MCF 10A (cell line): ENCODE data around the gene TPSD1. TPM values are rescaled to one million over a fixed set of nuclear protein-coding genes. Genes with fewer than 3 reads are reported as not detected.

Experiments used
- BruUV-seq: library from RNA; stranded (reverse); fragments of 400-500 nt; replicated peaks from 2 replicates; lab custom pipeline; 2021; lab: Mats Ljungman, UMichigan
- CTCF ChIA-PET: fragments of 300-600 bp; sonication (Branson Sonifier 250); formaldehyde crosslinking; extraction: SDS; loops from one replicate; lab custom pipeline; 2021; ENCODE audit warnings: antibody characterized with exemption, inconsistent platforms; lab: Yijun Ruan, JAX
- POLR2A ChIA-PET: fragments of 300-600, 350-650 bp; sonication (Branson Sonifier 250); formaldehyde crosslinking; extraction: SDS; loops from one replicate; lab custom pipeline; 2020; ENCODE audit warnings: antibody characterized with exemption, inconsistent platforms; lab: Yijun Ruan, JAX
- DNase-seq: peaks from one replicate; pipeline ENCODE4 v3.0.0-alpha.2; 2018; ENCODE audit not compliant: unreplicated experiment
- H3K27ac Mint-ChIP-seq: one replicate; pipeline ENCODE4 v1.8.0; 2022; ENCODE audit warnings: mild to moderate bottlenecking, low read depth, mixed read lengths; ENCODE audit not compliant: unreplicated experiment
- H3K27me3 Mint-ChIP-seq: one replicate; pipeline ENCODE4 v1.8.0; 2022; ENCODE audit warnings: mixed read lengths; ENCODE audit not compliant: insufficient read depth, unreplicated experiment
- H3K36me3 Mint-ChIP-seq: one replicate; pipeline ENCODE4 v1.8.0; 2022; ENCODE audit warnings: mild to moderate bottlenecking, moderate library complexity, mixed read lengths; ENCODE audit not compliant: insufficient read depth, unreplicated experiment
- H3K4me1 Mint-ChIP-seq: one replicate; pipeline ENCODE4 v1.8.0; 2022; ENCODE audit warnings: mixed read lengths; ENCODE audit not compliant: insufficient read depth, unreplicated experiment
- H3K4me3 Mint-ChIP-seq: one replicate; pipeline ENCODE4 v1.8.0; 2022; ENCODE audit warnings: mild to moderate bottlenecking, moderate library complexity, mixed read lengths; ENCODE audit not compliant: unreplicated experiment
- H3K9me3 Mint-ChIP-seq: one replicate; pipeline ENCODE4 v1.8.0; 2022; ENCODE audit warnings: mixed read lengths; ENCODE audit not compliant: unreplicated experiment
- CTCF ChIP-seq: fragments of 200-600 bp; IDR thresholded peaks from one replicate; pipeline ENCODE4 v1.8.0; 2022; ENCODE audit warnings: antibody characterized with exemption, mild to moderate bottlenecking; ENCODE audit not compliant: unreplicated experiment
- intact Hi-C: fragments of 100-400 bp; cut with micrococcal nuclease; formaldehyde crosslinking; loops from 2 replicates; pipeline ENCODE4 v1.14.1; 2022
- total RNA-seq: library from RNA; stranded (reverse); gene quantifications from 2 replicates; pipeline ENCODE4 v1.2.3, GENCODE V29; 2022

The TPSD1 gene
- total RNA-seq, 1 experiment from 2014 or later: not detected

DNA sequence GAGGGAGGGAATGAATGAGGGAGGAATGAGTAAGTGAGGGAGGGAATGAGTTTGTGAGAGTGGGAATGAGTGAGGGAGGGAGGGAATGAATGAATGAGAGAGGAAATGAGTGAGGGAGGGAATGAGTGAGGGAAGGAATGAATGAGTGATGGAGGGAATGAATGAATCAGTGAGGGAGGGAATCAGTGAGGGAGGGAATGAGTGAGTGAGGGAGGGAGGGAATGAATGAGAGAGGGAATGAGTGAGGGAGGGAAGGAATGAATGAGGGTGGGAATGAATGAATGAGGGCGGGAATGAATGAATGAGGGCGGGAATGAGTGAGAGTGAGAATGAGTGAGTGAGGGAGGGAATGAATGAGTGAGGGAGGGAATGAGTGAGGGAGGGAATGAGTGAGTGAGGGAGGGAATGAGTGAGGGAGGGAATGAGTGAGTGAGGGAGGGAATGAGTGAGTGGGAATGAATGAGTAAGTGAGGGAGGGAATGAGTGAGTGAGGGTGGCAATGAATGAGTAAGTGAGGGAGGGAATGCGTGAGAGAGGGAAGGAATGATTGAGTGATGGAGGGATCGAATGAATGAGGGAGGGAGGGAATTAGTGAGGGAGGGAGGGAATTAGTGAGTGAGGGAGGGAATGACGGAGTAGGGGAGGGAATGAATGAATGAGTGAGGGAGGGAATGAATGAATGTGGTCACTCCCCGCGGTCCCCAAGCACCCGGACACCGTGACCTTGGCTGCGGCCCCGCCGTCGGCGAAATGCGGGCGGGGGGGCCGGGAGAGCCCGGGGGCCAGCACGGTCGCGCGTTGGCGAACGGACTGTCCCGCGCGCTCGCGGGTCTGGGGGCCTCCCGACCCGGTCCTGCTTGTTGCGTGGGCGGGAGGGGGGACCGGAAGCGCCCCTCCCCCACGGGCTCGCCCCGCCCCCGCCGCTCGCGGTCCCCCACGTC, 52.4 kb downstream of the TPSD1 start:
- peak; percentile 38 for DNase-seq
- Mint-ChIP-seq H3K27ac (peak overlapping the region; percentile 100), H3K9me3 (no peaks in the 10 kb centered on the region), H3K4me1 (peaks cover 18% of the 10 kb centered on the region), H3K4me3 (peak overlapping the region; percentile 96), H3K27me3 (no peaks in the 10 kb centered on the region), H3K36me3 (no peaks in the 10 kb centered on the region)
- BruUV-seq: no TSS peak
- no peak for TF ChIP-seq CTCF
- ChIA-PET POLR2A (interaction anchor here (0.6 to 1.8 kb wide), 13 partner anchors 9 to 587 kb away, joined by 3 to 22 read pairs (median 4); partner anchors contain the start of genes ANTKMT, JPT2, NUBP2 and SPSB3), CTCF (interaction anchor here (0.7 kb wide), 1 partner anchor 48 kb away, joined by 3 read pairs; no protein-coding TSS in a partner anchor)
- intact Hi-C loops: loop anchor here (10.0 kb wide), 1 partner anchor 116 kb away; the partner anchor contains the start of gene UQCC4

Other genes starting within 250 kb of the TPSD1 start
- gene SSTR5, start 183.3 kb upstream of the TPSD1 start, total RNA-seq: not detected in 2 replicates
- gene C1QTNF8, start 159.8 kb upstream of the TPSD1 start, total RNA-seq: not detected in 2 replicates
- gene CACNA1H, start 103.0 kb upstream of the TPSD1 start, total RNA-seq: not detected in 2 replicates
- not detected in 2 replicates for gene TPSG1, start 30.8 kb upstream of the TPSD1 start, total RNA-seq
- not detected in 2 replicates for gene TPSB2, start 25.9 kb upstream of the TPSD1 start, total RNA-seq
- not detected in 2 replicates for gene TPSAB1, start 15.4 kb upstream of the TPSD1 start, total RNA-seq
- 163 and 172 TPM in 2 replicates for gene UBE2I, start 53.6 kb downstream of the TPSD1 start, total RNA-seq
- 0.49 and 0.75 TPM in 2 replicates for gene BAIAP3, start 77.6 kb downstream of the TPSD1 start, total RNA-seq
- gene TSR3, start 95.8 kb downstream of the TPSD1 start, total RNA-seq: 49.6 and 58.2 TPM in 2 replicates
- 37.6 and 41.6 TPM in 2 replicates for gene GNPTG, start 95.9 kb downstream of the TPSD1 start, total RNA-seq
- 12.3 and 13.4 TPM in 2 replicates for gene UNKL, start 158.6 kb downstream of the TPSD1 start, total RNA-seq
- 19.1 and 21.4 TPM in 2 replicates for gene UQCC4, start 164.7 kb downstream of the TPSD1 start, total RNA-seq
- gene PERCC1, start 175.0 kb downstream of the TPSD1 start, total RNA-seq: not detected in 2 replicates
- gene CCDC154, start 188.5 kb downstream of the TPSD1 start, total RNA-seq: 0.28 and 1.2 TPM in 2 replicates
- 60.0 and 69.5 TPM in 2 replicates for gene CLCN7, start 219.0 kb downstream of the TPSD1 start, total RNA-seq
- gene PTX4, start 232.9 kb downstream of the TPSD1 start, total RNA-seq: not detected in 2 replicates
- gene TELO2, start 237.3 kb downstream of the TPSD1 start, total RNA-seq: 27.7 and 31.3 TPM in 2 replicates